Breast epithelium (tissue), 4 donors: ENCODE data around the gene LRRFIP1. TPM values are rescaled to one million over a fixed set of nuclear protein-coding genes. Genes with fewer than 3 reads are reported as not detected.

Source experiments
- DNase-seq, 2 donors: peaks; one replicate each; pipeline ENCODE4 v3.0.0-alpha.2; 2019; ENCODE audit warnings: low spot score in 2 of 2
- H3K27ac ChIP-seq, 2 donors: fragments of 200-600 bp; sonication (generic) in 1 of 2; one replicate each; pipeline ENCODE4 v1.5.1; 2016 to 2019; ENCODE audit warnings: mild to moderate bottlenecking in 1 of 2
- H3K27me3 ChIP-seq, 2 donors: fragments of 200-600 bp; sonication (generic) in 1 of 2; one replicate each; pipeline versions ENCODE4 v1.5.1 to v1.6.0; 2017 to 2019; ENCODE audit warnings: control low read depth in 1 of 2, mild to moderate bottlenecking in 1 of 2
- H3K36me3 ChIP-seq: fragments of 200-600 bp; one replicate; pipeline ENCODE4 v1.5.1; 2019
- H3K4me1 ChIP-seq, 2 donors: fragments of 200-600 bp; sonication (generic); one replicate each; pipeline ENCODE4 v1.5.1; 2016 to 2019; ENCODE audit warnings: control low read depth in 1 of 2
- H3K4me3 ChIP-seq, 3 donors: fragments of 200-600 bp; sonication (generic); 1 replicate in 2 of 3; 2 replicates in 1 of 3; pipeline ENCODE4 v1.5.1; 2016 to 2019; ENCODE audit warnings: mild to moderate bottlenecking in 3 of 3, moderate library complexity in 2 of 3
- H3K9me3 ChIP-seq, 2 donors: fragments of 200-600 bp; sonication (generic) in 1 of 2; one replicate each; pipeline ENCODE4 v1.5.1; 2016 to 2019; ENCODE audit warnings: control low read depth in 1 of 2
- CTCF ChIP-seq, 3 donors: fragments of 450-650 bp; IDR thresholded peaks; one replicate each; pipeline ENCODE4 v1.5.1; 2016 to 2017; ENCODE audit warnings: antibody characterized with exemption in 3 of 3, mild to moderate bottlenecking in 3 of 3, moderate library complexity in 3 of 3
- POLR2A ChIP-seq: fragments of 450-650 bp; IDR thresholded peaks from one replicate; pipeline ENCODE4 v1.6.1; 2016; ENCODE audit warnings: antibody characterized with exemption, mild to moderate bottlenecking, moderate library complexity
- POLR2AphosphoS5 ChIP-seq, 3 donors: sonication (generic); formaldehyde crosslinking; IDR thresholded peaks; one replicate each; pipeline ENCODE4 v1.6.1; 2017; ENCODE audit warnings: antibody characterized with exemption in 3 of 3
- intact Hi-C: fragments of 100-400 bp; cut with DNase I; formaldehyde crosslinking; loops from one replicate; pipeline ENCODE4 v1.15.1; 2023; ENCODE audit warnings: low total_unique reads
- total RNA-seq, 3 donors: library from RNA; depleted of rRNA; stranded (reverse); fragments of >200 nt; gene quantifications; one replicate each; pipeline ENCODE4 v1.1.0, GENCODE V29; 2016

Gene LRRFIP1
- total RNA-seq, 3 donors from 2014 or later: 82.6 to 136 (median 130) TPM

- Histone ChIP-seq H3K27ac (peak overlapping the region; percentile 74 to 91), H3K4me3 (no peak overlapping the region), H3K9me3 (no peaks in the 10 kb centered on the region), H3K27me3 (no peaks in the 10 kb centered on the region), H3K4me1 (peaks cover 3 to 5% of the 10 kb centered on the region in 2 donors), H3K36me3 (no peaks in the 10 kb centered on the region)
- TF ChIP-seq CTCF (IDR thresholded peaks at IDR 0.05) (no peak), POLR2AphosphoS5 (IDR thresholded peaks at IDR 0.05) (no peak), POLR2A (no peak)
- DNase-seq: no peak
- intact Hi-C loops: no loop called here
Observed at GRCh38 chr2:237616734-237617586, 10.4 kb upstream of the LRRFIP1 start.

GRCh38 chr2:237617587-237617982 lies 9.8 kb upstream of the LRRFIP1 start:
- Histone ChIP-seq H3K27me3 (no peaks in the 10 kb centered on the region), H3K27ac (peak overlapping the region in 1 of 2 donors; percentile 91), H3K9me3 (no peaks in the 10 kb centered on the region), H3K36me3 (no peaks in the 10 kb centered on the region), H3K4me1 (peaks cover 3 to 5% of the 10 kb centered on the region in 2 donors), H3K4me3 (no peak overlapping the region)
- intact Hi-C loops: no loop called here
- DNase-seq: no peak
- TF ChIP-seq POLR2A: no peak
- TF ChIP-seq POLR2AphosphoS5 (IDR thresholded peaks at IDR 0.05): no peak
- TF ChIP-seq CTCF (IDR thresholded peaks at IDR 0.05): no peak

GRCh38 chr2:237618449-237618848 lies 8.9 kb upstream of the LRRFIP1 start:
- no peaks in the 10 kb centered on the region for H3K36me3 ChIP-seq
- no peak overlapping the region for H3K4me3 ChIP-seq

GRCh38 chr2:237623428-237624403 lies 3.7 kb upstream of the LRRFIP1 start:
- Histone ChIP-seq H3K4me3 (no peak overlapping the region), H3K27ac (no peak overlapping the region), H3K9me3 (no peaks in the 10 kb centered on the region), H3K4me1 (peaks cover 4% of the 10 kb centered on the region in 2 donors), H3K27me3 (no peaks in the 10 kb centered on the region), H3K36me3 (no peaks in the 10 kb centered on the region)
- no peak for DNase-seq
- intact Hi-C loops: no loop called here
- TF ChIP-seq POLR2A (no peak), POLR2AphosphoS5 (IDR thresholded peaks at IDR 0.05) (no peak), CTCF (IDR thresholded peaks at IDR 0.05) (no peak)

More at GRCh38 chr2:237618449-237618848, 8.9 kb upstream of the LRRFIP1 start:
- no peak for DNase-seq
- intact Hi-C loops: no loop called here
- Histone ChIP-seq H3K27ac (no peak overlapping the region), H3K27me3 (no peaks in the 10 kb centered on the region), H3K9me3 (no peaks in the 10 kb centered on the region), H3K4me1 (peaks cover 3 to 5% of the 10 kb centered on the region in 2 donors)
- TF ChIP-seq CTCF (IDR thresholded peaks at IDR 0.05): no peak
- TF ChIP-seq POLR2AphosphoS5 (IDR thresholded peaks at IDR 0.05): no peak
